H1 (cell line): ENCODE results near the gene PSMD13. TPM values are rescaled to one million over a fixed set of nuclear protein-coding genes. Genes with fewer than 3 reads are reported as not detected.

Source experiments
- CTCF ChIA-PET: fragments of 300-600 bp; sonication (Branson Sonifier 250); formaldehyde crosslinking; loops from one replicate; lab custom pipeline; 2021; ENCODE audit not compliant: partially characterized antibody; lab: Charles Lee
- POLR2A ChIA-PET: fragments of 300-600 bp; sonication (Branson Sonifier 250); formaldehyde crosslinking; loops from one replicate; lab custom pipeline; 2021; ENCODE audit warnings: inconsistent platforms; ENCODE audit not compliant: partially characterized antibody; lab: Charles Lee
- DNase-seq, 2 experiments: peaks; one replicate each; pipeline versions ENCODE4 v3.0.0 to v3.0.0-alpha.2; 2010 to 2022; ENCODE audit warnings: low spot score in 2 of 2, low read depth in 1 of 2, mixed read lengths in 1 of 2
- FAIRE-seq: peaks from 2 replicates; lab custom pipeline; 2011; peaks lifted over from hg19 to GRCh38; lab: Jason Lieb, UNC
- H2AFZ ChIP-seq: 2 replicates; pipeline ENCODE4 v1.8.1; 2012; ENCODE audit warnings: low read length, inconsistent platforms
- H2AK5ac ChIP-seq: 2 replicates; pipeline ENCODE4 v1.6.1; 2013; ENCODE audit warnings: low read depth, low read length
- H2BK120ac ChIP-seq: replicated peaks from 2 replicates; pipeline ENCODE3; 2013; ENCODE audit warnings: low read depth, low read length, inconsistent platforms
- H2BK12ac ChIP-seq: 2 replicates; pipeline ENCODE4 v1.6.1; 2013; ENCODE audit warnings: low read depth, low read length
- H2BK15ac ChIP-seq: 2 replicates; pipeline ENCODE4 v1.6.1; 2013; ENCODE audit warnings: low read length
- H2BK20ac ChIP-seq: 2 replicates; pipeline ENCODE4 v1.6.1; 2013; ENCODE audit warnings: low read length
- H2BK5ac ChIP-seq: 2 replicates; pipeline ENCODE4 v1.6.1; 2013; ENCODE audit warnings: low read depth, low read length
- H3K14ac ChIP-seq: 2 replicates; pipeline ENCODE4 v1.6.1; 2013; ENCODE audit warnings: inconsistent platforms; ENCODE audit not compliant: insufficient read length
- H3K18ac ChIP-seq: 2 replicates; pipeline ENCODE4 v1.6.1; 2013; ENCODE audit warnings: low read length; ENCODE audit errors: extremely low read depth
- H3K23ac ChIP-seq: 2 replicates; pipeline ENCODE4 v1.6.1; 2013; ENCODE audit warnings: inconsistent platforms; ENCODE audit not compliant: insufficient read length
- H3K23me2 ChIP-seq: 2 replicates; pipeline ENCODE4 v1.6.1; 2013; ENCODE audit warnings: low read depth, low read length
- H3K27ac ChIP-seq: 2 replicates; pipeline ENCODE4 v1.6.1; 2011; ENCODE audit warnings: low read depth, low read length, inconsistent platforms
- H3K27me3 ChIP-seq, 4 experiments: replicated peaks in 1 of 4; 1 replicate in 1 of 4; 2 replicates in 3 of 4; pipeline versions ENCODE4 v1.6.1 to v1.8.1; 2011 to 2013; ENCODE audit warnings: low read length in 3 of 4, mild to moderate bottlenecking in 3 of 4, inconsistent platforms in 2 of 4, mixed read lengths in 2 of 4, moderate library complexity in 1 of 4; ENCODE audit not compliant: control insufficient read depth in 3 of 4, insufficient read depth in 3 of 4; ENCODE audit errors: extremely low read depth in 1 of 4
- H3K36me3 ChIP-seq, 4 experiments: 2 replicates each; pipeline versions ENCODE4 v1.6.1 to v1.8.1; 2011 to 2013; ENCODE audit warnings: mild to moderate bottlenecking in 4 of 4, low read length in 3 of 4, moderate library complexity in 2 of 4, control low read depth in 1 of 4, inconsistent platforms in 1 of 4; ENCODE audit not compliant: insufficient read depth in 4 of 4, control insufficient read depth in 2 of 4
- H3K4ac ChIP-seq: replicated peaks from 2 replicates; pipeline ENCODE3; 2013; ENCODE audit warnings: low read length, low read depth, mixed read lengths, inconsistent platforms; ENCODE audit not compliant: insufficient read length
- H3K4me1 ChIP-seq, 4 experiments: replicated peaks in 1 of 4; 1 replicate in 1 of 4; 2 replicates in 3 of 4; pipeline versions ENCODE4 v1.6.1 to v1.8.1; 2011 to 2013; ENCODE audit warnings: low read length in 3 of 4, inconsistent platforms in 2 of 4, mixed read lengths in 1 of 4; ENCODE audit not compliant: insufficient read depth in 4 of 4, control insufficient read depth in 3 of 4
- H3K4me2 ChIP-seq, 2 experiments: 2 replicates each; pipeline versions ENCODE4 v1.6.1 to v1.8.1; 2011 to 2013; ENCODE audit warnings: low read depth in 2 of 2, low read length in 2 of 2, control low read depth in 1 of 2, inconsistent platforms in 1 of 2, mild to moderate bottlenecking in 1 of 2; ENCODE audit not compliant: insufficient read depth in 1 of 2
- H3K4me3 ChIP-seq, 4 experiments: fragments of 200-600, 300-600 bp in 1 of 4; sonication (generic), shearing (Covaris generic), sonication (Bioruptor Twin) in 1 of 4; 2 replicates each; pipeline versions ENCODE4 v1.5.1 to v1.8.1; 2011 to 2016; ENCODE audit warnings: low read length in 4 of 4, low read depth in 3 of 4, control low read depth in 2 of 4, inconsistent platforms in 2 of 4, mild to moderate bottlenecking in 2 of 4, mixed read lengths in 1 of 4, moderate library complexity in 1 of 4; ENCODE audit not compliant: insufficient read depth in 2 of 4; ENCODE audit errors: extremely low read depth in 1 of 4
- H3K56ac ChIP-seq: replicated peaks from 2 replicates; pipeline ENCODE3; 2013; ENCODE audit warnings: low read depth, mild to moderate bottlenecking, mixed read lengths, low read length, inconsistent platforms; ENCODE audit not compliant: insufficient read length
- H3K79me1 ChIP-seq: 2 replicates; pipeline ENCODE4 v1.6.1; 2013; ENCODE audit warnings: low read depth, low read length, control low read depth
- H3K79me2 ChIP-seq, 2 experiments: 2 replicates each; pipeline versions ENCODE4 v1.6.1 to v1.8.1; 2012 to 2013; ENCODE audit warnings: low read length in 2 of 2, mild to moderate bottlenecking in 2 of 2, inconsistent platforms in 1 of 2; ENCODE audit not compliant: insufficient read depth in 2 of 2, control insufficient read depth in 1 of 2
- H3K9ac ChIP-seq, 4 experiments: replicated peaks in 1 of 4; 1 replicate in 1 of 4; 2 replicates in 3 of 4; pipeline versions ENCODE4 v1.6.1 to v1.8.1; 2011 to 2013; ENCODE audit warnings: low read depth in 3 of 4, low read length in 3 of 4, control low read depth in 2 of 4, mild to moderate bottlenecking in 2 of 4, moderate library complexity in 2 of 4, inconsistent platforms in 1 of 4; ENCODE audit errors: extremely low read depth in 1 of 4
- H3K9me3 ChIP-seq, 2 experiments: 2 replicates each; pipeline versions ENCODE4 v1.6.1 to v1.8.1; 2012 to 2013; ENCODE audit warnings: mild to moderate bottlenecking in 2 of 2, moderate library complexity in 2 of 2, control low read depth in 1 of 2, inconsistent platforms in 1 of 2, low read depth in 1 of 2, low read length in 1 of 2, mixed read lengths in 1 of 2; ENCODE audit not compliant: insufficient read depth in 2 of 2
- H4K20me1 ChIP-seq, 2 experiments: replicated peaks in 1 of 2; 2 replicates each; pipeline versions ENCODE3 to v1.8.1; 2011 to 2013; ENCODE audit warnings: inconsistent platforms in 2 of 2, low read length in 2 of 2, mild to moderate bottlenecking in 1 of 2; ENCODE audit not compliant: insufficient read depth in 2 of 2, control insufficient read depth in 1 of 2
- H4K5ac ChIP-seq: 2 replicates; pipeline ENCODE4 v1.6.1; 2013; ENCODE audit warnings: low read length, low read depth, mixed read lengths, inconsistent platforms; ENCODE audit not compliant: insufficient read length
- H4K8ac ChIP-seq: 2 replicates; pipeline ENCODE4 v1.8.0; 2013; ENCODE audit warnings: mild to moderate bottlenecking, moderate library complexity, low read length, inconsistent platforms; ENCODE audit not compliant: insufficient read depth; ENCODE audit errors: extremely low read depth
- H4K91ac ChIP-seq: replicated peaks from 2 replicates; pipeline ENCODE3; 2013; ENCODE audit warnings: low read length, mixed read lengths, inconsistent platforms; ENCODE audit not compliant: insufficient read length
- JUND ChIP-seq: IDR thresholded peaks from 2 replicates; pipeline ENCODE4 v1.6.1; 2011; ENCODE audit warnings: mild to moderate bottlenecking, improper control_type of control experiment, low read length
- KDM5A ChIP-seq: fragments of 200-600 bp; IDR thresholded peaks from 2 replicates; pipeline ENCODE4 v1.7.1; 2012; ENCODE audit warnings: mild to moderate bottlenecking, low read length, inconsistent platforms, mixed read lengths
- MAFK ChIP-seq: IDR thresholded peaks from 2 replicates; pipeline ENCODE4 v1.6.1; 2012; ENCODE audit warnings: low read depth, mild to moderate bottlenecking, improper control_type of control experiment, low read length
- POU5F1 ChIP-seq: IDR thresholded peaks from 2 replicates; pipeline ENCODE4 v1.6.1; 2011; ENCODE audit warnings: low read depth, mild to moderate bottlenecking, low read length, moderate library complexity
- RFX5 ChIP-seq: IDR thresholded peaks from 2 replicates; pipeline ENCODE4 v1.6.1; 2011; ENCODE audit warnings: low read depth, low read length, improper control_type of control experiment, borderline replicate concordance
- SIRT6 ChIP-seq: IDR thresholded peaks from one replicate; pipeline ENCODE4 v1.7.1; 2012; ENCODE audit warnings: low read length, inconsistent platforms
- SP4 ChIP-seq: IDR thresholded peaks from 2 replicates; pipeline ENCODE4 v1.6.1; 2012; ENCODE audit warnings: low read length, inconsistent platforms
- TCF12 ChIP-seq: IDR thresholded peaks from 2 replicates; pipeline ENCODE4 v1.6.1; 2011; ENCODE audit warnings: low read depth, mild to moderate bottlenecking, low read length
- TEAD4 ChIP-seq: IDR thresholded peaks from 2 replicates; pipeline ENCODE4 v1.6.1; 2012; ENCODE audit warnings: low read depth, low read length, inconsistent platforms, mixed read lengths
- WGBS, 2 experiments: shearing (Covaris generic) in 1 of 2; methylation state at CpG; one replicate each; pipeline versions ENCODE4 v1.1.6 to v1.1.7; 2013 to 2015; ENCODE audit warnings: low lambda C conversion rate in 2 of 2, mixed read lengths in 2 of 2, inconsistent platforms in 1 of 2, low coverage in 1 of 2, missing lambda C conversion rate in 1 of 2; ENCODE audit not compliant: insufficient replicate concordance in 2 of 2, insufficient coverage in 1 of 2, insufficient read length in 1 of 2; ENCODE audit errors: extremely low coverage in 1 of 2, missing lambda C conversion rate in 1 of 2; 5-methylcytosine and 5-hydroxymethylcytosine counted together
- polyA plus RNA-seq, 7 experiments: library from polyadenylated mRNA; depleted of rRNA in 3 of 7; stranded (reverse) in 5 of 7; unstranded in 2 of 7; fragments of >200 nt in 5 of 7; fragments of 200-250 nt in 2 of 7; gene quantifications; 1 replicate in 5 of 7; 2 replicates in 1 of 7; 4 replicates in 1 of 7; pipeline versions ENCODE4 v1.2.1 to v1.2.3, GENCODE V29; 2011 to 2013; ENCODE audit warnings: missing spikeins in 2 of 7, mixed read lengths in 2 of 7
- total RNA-seq: library from RNA; stranded (reverse); fragmentation: NEBNext Ultra II Directional; extraction: Animal tissue kit (Norgen Biotek cat#: 25700); gene quantifications from 2 replicates; pipeline ENCODE4 v1.2.1, GENCODE V29; 2021
- TF ChIP-seq, protein P1 (sequence below), 3 experiments: IDR thresholded peaks; 1 replicate in 2 of 3; 2 replicates in 1 of 3; pipeline versions ENCODE4 v1.5.1 to v1.6.1; 2011; ENCODE audit warnings: low read length in 3 of 3, mild to moderate bottlenecking in 3 of 3, inconsistent platforms in 2 of 3, low read depth in 1 of 3, moderate library complexity in 1 of 3; ENCODE audit not compliant: insufficient read depth in 1 of 3; ENCODE audit errors: control extremely low read depth in 1 of 3

Gene PSMD13
- total and polyA plus RNA-seq, 2 of the 8 experiments (the other 6 are each of a cell fraction or from before 2014, with no cell fraction given) = 121 to 141 TPM

DNA sequence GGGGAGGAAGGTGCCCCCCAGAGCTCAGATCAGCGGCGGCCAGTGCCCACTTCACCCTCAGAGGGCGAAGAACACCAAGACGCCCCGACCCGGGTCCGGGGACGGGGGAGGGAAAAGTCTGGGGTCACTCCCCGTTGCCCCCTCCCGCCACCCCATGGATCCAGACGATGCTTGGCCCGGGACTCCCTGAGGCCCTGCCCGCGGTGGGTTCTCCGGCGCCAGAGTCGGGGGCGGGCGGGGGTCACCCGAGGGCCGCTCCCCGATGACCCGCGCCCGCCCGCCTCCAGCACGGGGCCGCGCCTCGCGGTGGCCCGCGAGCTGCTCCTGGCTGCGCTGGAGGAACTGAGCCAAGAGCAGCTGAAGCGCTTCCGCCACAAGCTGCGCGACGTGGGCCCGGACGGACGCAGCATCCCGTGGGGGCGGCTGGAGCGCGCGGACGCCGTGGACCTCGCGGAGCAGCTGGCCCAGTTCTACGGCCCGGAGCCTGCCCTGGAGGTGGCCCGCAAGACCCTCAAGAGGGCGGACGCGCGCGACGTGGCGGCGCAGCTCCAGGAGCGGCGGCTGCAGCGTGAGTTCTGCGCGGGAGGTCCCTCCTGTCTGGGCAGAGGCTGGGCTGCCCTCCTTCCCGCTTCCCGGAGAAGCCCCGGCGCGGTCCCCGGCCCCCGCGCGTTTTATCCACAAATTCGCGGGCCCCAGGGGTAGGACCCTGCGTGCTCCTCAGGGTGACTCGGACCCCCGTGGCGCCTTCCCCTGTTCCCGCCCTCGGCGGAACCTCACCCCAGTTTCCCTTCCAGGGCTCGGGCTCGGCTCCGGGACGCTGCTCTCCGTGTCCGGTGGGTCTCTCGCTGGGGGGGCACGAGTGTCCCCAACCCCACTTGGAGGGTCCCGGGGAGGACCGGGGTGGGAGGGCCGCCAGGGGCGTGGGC, 42.5 kb downstream of the PSMD13 start:
- H2BK12ac ChIP-seq = no peak overlapping the region
- no peaks in the 10 kb centered on the region for H3K23me2 ChIP-seq
- H2BK15ac ChIP-seq = no peak overlapping the region
- no peak overlapping the region for H2BK5ac ChIP-seq
- H2AFZ ChIP-seq = no peak overlapping the region
- H3K27me3 ChIP-seq = peaks cover 0 to 3% (median 1%) of the 10 kb centered on the region in 4 experiments; a peak in 2 of 7 replicates
- DNase-seq (no peak), FAIRE-seq (no peak)
- H4K5ac ChIP-seq = no peak overlapping the region
- H3K18ac ChIP-seq = no peak overlapping the region
- no peak overlapping the region for H3K4ac ChIP-seq
- no peak overlapping the region for H4K91ac ChIP-seq
- no peak overlapping the region for H2AK5ac ChIP-seq
- no peak overlapping the region for H3K14ac ChIP-seq
- H2BK120ac ChIP-seq = no peak overlapping the region
- no peaks in the 10 kb centered on the region for H3K9me3 ChIP-seq
- H3K9ac ChIP-seq = no peak overlapping the region
- no peaks in the 10 kb centered on the region for H3K79me1 ChIP-seq
- no peaks in the 10 kb centered on the region for H4K20me1 ChIP-seq
- no peak overlapping the region for H3K56ac ChIP-seq
- H3K4me3 ChIP-seq = no peak overlapping the region
- WGBS, 2 experiments = 91% methylated on average over 34 of the region's 97 CpGs; no CpG with 5 or more reads in 1 of the 2 experiments
- H3K23ac ChIP-seq = no peak overlapping the region
- H3K27ac ChIP-seq = no peak overlapping the region
- no peaks in the 10 kb centered on the region for H3K79me2 ChIP-seq
- peaks cover 0 to 4% (median under 1%) of the 10 kb centered on the region in 4 experiments; a peak in 5 of 7 replicates for H3K4me1 ChIP-seq
- CTCF ChIA-PET = interaction anchor here (0.6 to 8.6 kb wide), 6 partner anchors 8 to 84 kb away, joined by 3 to 88 read pairs (median 3); no protein-coding TSS in a partner anchor
- H3K36me3 ChIP-seq = no peaks in the 10 kb centered on the region
- H2BK20ac ChIP-seq = no peak overlapping the region
- peak overlapping the region in 1 of 2 experiments; percentile 19; a peak in 1 of 4 replicates for H3K4me2 ChIP-seq
- H4K8ac ChIP-seq = peak overlapping the region; percentile 92
- POLR2A ChIA-PET = interaction anchor here (0.6 to 1.9 kb wide), 9 partner anchors 8 to 89 kb away, joined by 3 to 6 read pairs (median 4); partner anchors contain the start of genes BET1L, IFITM5, PGGHG and RIC8A
- TF ChIP-seq KDM5A = no peak
- TF ChIP-seq POU5F1 = no peak
- no peak for TF ChIP-seq SIRT6
- TF ChIP-seq TCF12 = no peak
- TF ChIP-seq, protein P1, sequence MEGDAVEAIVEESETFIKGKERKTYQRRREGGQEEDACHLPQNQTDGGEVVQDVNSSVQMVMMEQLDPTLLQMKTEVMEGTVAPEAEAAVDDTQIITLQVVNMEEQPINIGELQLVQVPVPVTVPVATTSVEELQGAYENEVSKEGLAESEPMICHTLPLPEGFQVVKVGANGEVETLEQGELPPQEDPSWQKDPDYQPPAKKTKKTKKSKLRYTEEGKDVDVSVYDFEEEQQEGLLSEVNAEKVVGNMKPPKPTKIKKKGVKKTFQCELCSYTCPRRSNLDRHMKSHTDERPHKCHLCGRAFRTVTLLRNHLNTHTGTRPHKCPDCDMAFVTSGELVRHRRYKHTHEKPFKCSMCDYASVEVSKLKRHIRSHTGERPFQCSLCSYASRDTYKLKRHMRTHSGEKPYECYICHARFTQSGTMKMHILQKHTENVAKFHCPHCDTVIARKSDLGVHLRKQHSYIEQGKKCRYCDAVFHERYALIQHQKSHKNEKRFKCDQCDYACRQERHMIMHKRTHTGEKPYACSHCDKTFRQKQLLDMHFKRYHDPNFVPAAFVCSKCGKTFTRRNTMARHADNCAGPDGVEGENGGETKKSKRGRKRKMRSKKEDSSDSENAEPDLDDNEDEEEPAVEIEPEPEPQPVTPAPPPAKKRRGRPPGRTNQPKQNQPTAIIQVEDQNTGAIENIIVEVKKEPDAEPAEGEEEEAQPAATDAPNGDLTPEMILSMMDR (IDR thresholded peaks at IDR 0.05; ENCODE audit: control extremely low read depth in 1 of 3, insufficient read depth in 1 of 3, low read depth in 1 of 3, low read length in 3 of 3) = no peak
- TF ChIP-seq JUND = no peak
- no peak for TF ChIP-seq TEAD4
- no peak for TF ChIP-seq SP4
- TF ChIP-seq MAFK = no peak
- TF ChIP-seq RFX5 = no peak
